Brain microvascular endothelial cell (primary cell): ENCODE measurements around the gene ZNF530.

Experiments used
- DNase-seq: peaks from one replicate; pipeline ENCODE4 v3.0.0-alpha.2; 2020
- H3K27ac ChIP-seq: fragments of 250-450 bp; sonication (Bioruptor Pico); 2 replicates; pipeline ENCODE4 v1.5.1; 2020; ENCODE audit warnings: mild to moderate bottlenecking, moderate library complexity
- H3K27me3 ChIP-seq: fragments of 250-450 bp; sonication (Bioruptor Pico); replicated peaks from 2 replicates; pipeline ENCODE4 v1.5.1; 2020; ENCODE audit warnings: mild to moderate bottlenecking
- H3K36me3 ChIP-seq: fragments of 250-450 bp; sonication (Bioruptor Pico); replicated peaks from 2 replicates; pipeline ENCODE4 v1.5.1; 2020; ENCODE audit warnings: mild to moderate bottlenecking
- H3K4me3 ChIP-seq: 2 replicates; pipeline ENCODE4 v1.5.1; 2011; ENCODE audit warnings: low read depth, mild to moderate bottlenecking, control low read depth, low read length, moderate library complexity
- in situ Hi-C: cut with HindIII; loops from 2 replicates; pipeline ENCODE4 v1.10.0; 2017; ENCODE audit warnings: low sequenced_read_pairs, low pct_ligation_motif_present
- TF ChIP-seq, protein P1 (sequence below): IDR thresholded peaks from 2 replicates; pipeline ENCODE4 v1.5.1; 2011; ENCODE audit warnings: low read depth, mild to moderate bottlenecking, moderate library complexity, low read length, control low read depth, inconsistent platforms; ENCODE audit errors: missing control alignments

The ZNF530 gene

DNA sequence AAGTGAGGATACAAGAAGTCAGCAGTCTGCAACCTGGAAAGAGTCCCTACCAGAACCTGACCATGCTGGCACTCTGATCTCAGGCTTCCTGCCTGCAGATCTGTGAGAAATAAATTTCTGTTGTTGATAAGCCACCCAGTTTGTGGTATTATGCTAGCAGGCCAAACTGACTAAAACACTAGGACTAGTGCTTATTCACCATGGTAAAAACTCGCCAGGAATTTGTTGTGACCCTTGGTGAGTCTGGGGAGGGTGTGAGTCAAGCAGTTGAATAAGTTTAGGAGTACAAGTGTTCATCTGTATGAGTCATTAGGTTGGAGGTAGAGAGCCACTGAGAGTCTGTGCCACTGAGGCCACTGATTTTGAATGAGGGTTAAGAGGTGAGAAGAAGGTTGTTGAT lies 12.2 kb upstream of the ZNF530 start:
- TF ChIP-seq, protein P1, sequence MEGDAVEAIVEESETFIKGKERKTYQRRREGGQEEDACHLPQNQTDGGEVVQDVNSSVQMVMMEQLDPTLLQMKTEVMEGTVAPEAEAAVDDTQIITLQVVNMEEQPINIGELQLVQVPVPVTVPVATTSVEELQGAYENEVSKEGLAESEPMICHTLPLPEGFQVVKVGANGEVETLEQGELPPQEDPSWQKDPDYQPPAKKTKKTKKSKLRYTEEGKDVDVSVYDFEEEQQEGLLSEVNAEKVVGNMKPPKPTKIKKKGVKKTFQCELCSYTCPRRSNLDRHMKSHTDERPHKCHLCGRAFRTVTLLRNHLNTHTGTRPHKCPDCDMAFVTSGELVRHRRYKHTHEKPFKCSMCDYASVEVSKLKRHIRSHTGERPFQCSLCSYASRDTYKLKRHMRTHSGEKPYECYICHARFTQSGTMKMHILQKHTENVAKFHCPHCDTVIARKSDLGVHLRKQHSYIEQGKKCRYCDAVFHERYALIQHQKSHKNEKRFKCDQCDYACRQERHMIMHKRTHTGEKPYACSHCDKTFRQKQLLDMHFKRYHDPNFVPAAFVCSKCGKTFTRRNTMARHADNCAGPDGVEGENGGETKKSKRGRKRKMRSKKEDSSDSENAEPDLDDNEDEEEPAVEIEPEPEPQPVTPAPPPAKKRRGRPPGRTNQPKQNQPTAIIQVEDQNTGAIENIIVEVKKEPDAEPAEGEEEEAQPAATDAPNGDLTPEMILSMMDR: no peak
- H3K36me3 ChIP-seq: peaks cover 27% of the 10 kb centered on the region
- no peak overlapping the region for H3K4me3 ChIP-seq
- peak; percentile 83 for DNase-seq
- in situ Hi-C loops: no loop called here
- no peaks in the 10 kb centered on the region for H3K27me3 ChIP-seq
- H3K27ac ChIP-seq: peak overlapping the region; percentile 68

DNA sequence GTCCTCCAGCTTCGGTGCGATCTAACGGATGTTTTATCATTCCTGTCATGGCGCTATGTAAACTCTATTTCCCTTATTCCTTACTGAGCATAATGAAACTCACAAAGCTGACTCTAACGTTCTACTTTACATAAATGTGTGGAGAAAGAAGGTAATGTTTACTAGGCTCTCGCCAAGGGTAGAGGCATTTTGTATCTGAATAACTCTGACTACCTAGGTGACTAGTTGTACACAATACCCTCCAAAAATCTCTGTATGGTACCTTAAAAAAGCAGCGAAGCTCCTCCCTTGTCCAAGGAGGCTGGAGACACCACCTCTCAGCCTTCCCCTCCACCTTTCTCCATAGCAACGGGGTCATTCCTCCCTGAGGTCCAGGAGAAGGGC lies 316 bp upstream of the ZNF530 start:
- Histone ChIP-seq H3K27ac (no peak overlapping the region), H3K36me3 (peaks cover under 1% of the 10 kb centered on the region), H3K4me3 (peak overlapping the region; percentile 84), H3K27me3 (no peaks in the 10 kb centered on the region)
- in situ Hi-C loops: no loop called here
- TF ChIP-seq, protein P1: no peak
- no peak for DNase-seq

DNA sequence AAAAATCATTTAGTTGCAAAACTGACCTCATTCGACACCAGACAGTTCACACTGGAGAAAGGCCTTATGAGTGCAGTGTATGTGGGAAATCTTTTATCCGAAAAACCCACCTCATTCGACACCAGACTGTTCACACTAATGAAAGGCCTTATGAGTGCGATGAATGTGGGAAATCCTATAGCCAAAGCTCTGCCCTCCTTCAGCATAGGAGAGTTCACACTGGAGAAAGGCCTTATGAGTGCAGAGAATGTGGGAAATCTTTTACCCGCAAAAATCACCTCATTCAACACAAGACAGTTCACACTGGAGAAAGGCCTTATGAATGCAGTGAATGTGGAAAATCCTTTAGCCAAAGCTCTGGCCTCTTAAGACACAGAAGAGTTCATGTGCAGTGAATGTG lies 7.2 kb downstream of the ZNF530 start:
- H3K27me3 ChIP-seq: no peaks in the 10 kb centered on the region
- H3K4me3 ChIP-seq: no peak overlapping the region
- DNase-seq: no peak
- H3K36me3 ChIP-seq: peaks cover 16% of the 10 kb centered on the region
- in situ Hi-C loops: no loop called here
- TF ChIP-seq, protein P1: no peak
- no peak overlapping the region for H3K27ac ChIP-seq

DNA sequence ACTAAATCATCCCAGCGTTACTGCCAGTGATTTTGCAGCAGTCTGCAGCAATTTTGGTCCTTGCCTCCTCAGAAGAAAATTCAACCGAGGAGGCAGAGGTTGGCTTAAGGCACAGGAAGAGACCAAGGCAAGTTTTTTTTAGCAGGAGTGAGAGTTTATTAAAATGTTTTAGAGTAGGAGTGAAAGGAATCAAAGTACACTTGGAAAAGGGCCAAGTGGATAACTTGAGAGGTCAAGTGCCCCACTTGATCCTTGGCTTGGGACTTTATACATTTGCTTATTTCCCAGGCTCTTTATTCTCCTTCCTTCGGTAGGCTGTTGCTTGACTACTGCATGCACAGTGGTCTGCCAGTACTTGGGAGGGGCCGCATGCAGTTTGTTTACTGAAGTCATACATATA lies 11.4 kb downstream of the ZNF530 start:
- Histone ChIP-seq H3K4me3 (no peak overlapping the region), H3K27ac (no peak overlapping the region), H3K27me3 (no peaks in the 10 kb centered on the region), H3K36me3 (peaks cover 12% of the 10 kb centered on the region)
- TF ChIP-seq, protein P1: no peak
- DNase-seq: no peak
- in situ Hi-C loops: no loop called here

GRCh38 chr19:57613941-57614743 lies 14.5 kb downstream of the ZNF530 start, which contains the start of gene ZNF134:
TSS of gene ZNF134 (plus strand) at chr19:57614242. CDS start at chr19:57619469, 5,227 bp downstream.
- DNase-seq: peak; percentile 82
- H3K27me3 ChIP-seq: no peaks in the 10 kb centered on the region
- in situ Hi-C loops: no loop called here
- peaks cover 27% of the 10 kb centered on the region for H3K36me3 ChIP-seq
- TF ChIP-seq, protein P1: peak; percentile 39
- peak within 1 kb of the TSS; percentile 97 for H3K4me3 ChIP-seq
- peak within 1 kb of the TSS; percentile 39 for H3K27ac ChIP-seq
